Testis (tissue), 2 donors: ENCODE data around the gene SLC13A5.

Experiments used
- POLR2A ChIP-seq: fragments of 450-650 bp; IDR thresholded peaks from one replicate; pipeline ENCODE4 v1.6.1; 2017; ENCODE audit warnings: antibody characterized with exemption, mild to moderate bottlenecking, moderate library complexity
- TF ChIP-seq, protein P1 (sequence below), 3 experiments: fragments of 450-650 bp in 2 of 3; fragments of 200-600 bp in 1 of 3; sonication (generic) in 1 of 3; IDR thresholded peaks; one replicate each; pipeline ENCODE4 v1.5.1; 2016 to 2019; ENCODE audit warnings: antibody characterized with exemption in 3 of 3, mild to moderate bottlenecking in 2 of 3, moderate library complexity in 1 of 3

DNA sequence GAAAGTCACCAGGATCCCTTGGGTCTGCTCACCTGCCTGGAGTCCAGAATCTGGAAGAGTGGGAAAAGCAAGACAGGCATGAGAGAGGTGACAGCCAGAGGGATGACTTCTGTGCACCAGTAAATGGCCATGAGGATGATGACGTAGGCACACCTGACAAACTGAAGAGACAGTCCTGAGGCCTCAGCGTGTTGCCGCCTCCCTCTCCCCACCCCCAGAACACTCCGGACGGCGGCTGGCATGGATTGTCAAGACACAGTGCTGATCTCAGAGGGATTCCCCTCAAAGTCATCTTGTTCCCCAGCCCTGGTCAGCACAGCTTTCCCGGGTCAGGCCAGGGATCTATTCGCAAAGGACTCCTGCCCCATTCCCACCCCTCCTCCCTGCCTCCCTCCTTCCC, 6.2 kb downstream of the SLC13A5 start:
- TF ChIP-seq, protein P1, sequence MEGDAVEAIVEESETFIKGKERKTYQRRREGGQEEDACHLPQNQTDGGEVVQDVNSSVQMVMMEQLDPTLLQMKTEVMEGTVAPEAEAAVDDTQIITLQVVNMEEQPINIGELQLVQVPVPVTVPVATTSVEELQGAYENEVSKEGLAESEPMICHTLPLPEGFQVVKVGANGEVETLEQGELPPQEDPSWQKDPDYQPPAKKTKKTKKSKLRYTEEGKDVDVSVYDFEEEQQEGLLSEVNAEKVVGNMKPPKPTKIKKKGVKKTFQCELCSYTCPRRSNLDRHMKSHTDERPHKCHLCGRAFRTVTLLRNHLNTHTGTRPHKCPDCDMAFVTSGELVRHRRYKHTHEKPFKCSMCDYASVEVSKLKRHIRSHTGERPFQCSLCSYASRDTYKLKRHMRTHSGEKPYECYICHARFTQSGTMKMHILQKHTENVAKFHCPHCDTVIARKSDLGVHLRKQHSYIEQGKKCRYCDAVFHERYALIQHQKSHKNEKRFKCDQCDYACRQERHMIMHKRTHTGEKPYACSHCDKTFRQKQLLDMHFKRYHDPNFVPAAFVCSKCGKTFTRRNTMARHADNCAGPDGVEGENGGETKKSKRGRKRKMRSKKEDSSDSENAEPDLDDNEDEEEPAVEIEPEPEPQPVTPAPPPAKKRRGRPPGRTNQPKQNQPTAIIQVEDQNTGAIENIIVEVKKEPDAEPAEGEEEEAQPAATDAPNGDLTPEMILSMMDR (IDR thresholded peaks at IDR 0.05): no peak
- TF ChIP-seq POLR2A: no peak
